Large intestine (tissue), 3 donors: Measurements from ENCODE around the gene FOXP1. TPM values are rescaled to one million over a fixed set of nuclear protein-coding genes. Genes with fewer than 3 reads are reported as not detected.

Source experiments
- DNase-seq, 2 donors: peaks; one replicate each; pipeline versions ENCODE4 v3.0.0 to v3.0.0-alpha.2; 2013
- H3K27ac ChIP-seq: one replicate; pipeline ENCODE4 v1.5.1; 2013; ENCODE audit warnings: low read length
- H3K27me3 ChIP-seq: 2 replicates; pipeline ENCODE4 v1.6.1; 2013; ENCODE audit warnings: low read length; ENCODE audit not compliant: control insufficient read depth, insufficient read depth
- H3K36me3 ChIP-seq: 2 replicates; pipeline ENCODE4 v1.6.1; 2013; ENCODE audit warnings: low read length; ENCODE audit not compliant: control insufficient read depth, insufficient read depth
- H3K4me1 ChIP-seq: one replicate; pipeline ENCODE4 v1.6.1; 2013; ENCODE audit warnings: low read length; ENCODE audit not compliant: control insufficient read depth, insufficient read depth
- H3K4me3 ChIP-seq: one replicate; pipeline ENCODE4 v1.5.1; 2013; ENCODE audit warnings: low read length
- H3K9me3 ChIP-seq: one replicate; pipeline ENCODE4 v1.6.1; 2013; ENCODE audit warnings: mild to moderate bottlenecking, low read depth, low read length, moderate library complexity; ENCODE audit not compliant: control insufficient read depth
- WGBS: methylation state at CpG from one replicate; pipeline ENCODE4 v1.1.5; 2013; ENCODE audit warnings: low lambda C conversion rate; ENCODE audit not compliant: insufficient coverage; 5-methylcytosine and 5-hydroxymethylcytosine counted together
- polyA plus RNA-seq: library from polyadenylated mRNA; unstranded; fragments of 120-200 nt; gene quantifications from one replicate; pipeline ENCODE4 v1.2.1, GENCODE V29; 2013

FOXP1 gene
- polyA plus RNA-seq, 1 donor: 64.1 TPM

GRCh38 chr3:71446260-71446659, 137.3 kb downstream of the FOXP1 start:
- H3K27ac ChIP-seq: no peak overlapping the region
- H3K4me1 ChIP-seq: peaks cover 31% of the 10 kb centered on the region
- H3K9me3 ChIP-seq: no peaks in the 10 kb centered on the region
- H3K4me3 ChIP-seq: no peak overlapping the region
- DNase-seq: no peak
- H3K36me3 ChIP-seq: no peaks in the 10 kb centered on the region
- no peaks in the 10 kb centered on the region for H3K27me3 ChIP-seq
- WGBS: 100% methylated on average over 2 of the region's 4 CpGs

GRCh38 chr3:71444861-71445259, 138.7 kb downstream of the FOXP1 start:
- no peak overlapping the region for H3K4me3 ChIP-seq
- no CpG with 5 or more reads among the region's 4 CpGs for WGBS

GRCh38 chr3:71444028-71444860, 139.3 kb downstream of the FOXP1 start:
- no peak for DNase-seq
- no peaks in the 10 kb centered on the region for H3K27me3 ChIP-seq
- H3K4me1 ChIP-seq: peaks cover 17% of the 10 kb centered on the region
- 100% methylated on average over 2 of the region's 17 CpGs for WGBS
- H3K36me3 ChIP-seq: no peaks in the 10 kb centered on the region
- no peaks in the 10 kb centered on the region for H3K9me3 ChIP-seq
- no peak overlapping the region for H3K4me3 ChIP-seq
- no peak overlapping the region for H3K27ac ChIP-seq

More at GRCh38 chr3:71444861-71445259, 138.7 kb downstream of the FOXP1 start:
- no peak for DNase-seq
- H3K27me3 ChIP-seq: no peaks in the 10 kb centered on the region
- H3K4me1 ChIP-seq: peaks cover 23% of the 10 kb centered on the region
- no peaks in the 10 kb centered on the region for H3K36me3 ChIP-seq
- H3K27ac ChIP-seq: no peak overlapping the region
- no peaks in the 10 kb centered on the region for H3K9me3 ChIP-seq

GRCh38 chr3:71443332-71443731, 140.2 kb downstream of the FOXP1 start:
- no peaks in the 10 kb centered on the region for H3K27me3 ChIP-seq
- DNase-seq: no peak
- no peak overlapping the region for H3K4me3 ChIP-seq
- no peaks in the 10 kb centered on the region for H3K9me3 ChIP-seq
- H3K4me1 ChIP-seq: peaks cover 9% of the 10 kb centered on the region
- H3K36me3 ChIP-seq: no peaks in the 10 kb centered on the region
- WGBS: 100% methylated on average over 2 of the region's 8 CpGs
- no peak overlapping the region for H3K27ac ChIP-seq

GRCh38 chr3:71442652-71443042, 140.9 kb downstream of the FOXP1 start:
- Histone ChIP-seq H3K4me1 (peaks cover 5% of the 10 kb centered on the region), H3K27ac (no peak overlapping the region), H3K9me3 (no peaks in the 10 kb centered on the region), H3K27me3 (no peaks in the 10 kb centered on the region), H3K4me3 (no peak overlapping the region), H3K36me3 (no peaks in the 10 kb centered on the region)
- DNase-seq: no peak
- WGBS: no CpG with 5 or more reads among the region's 5 CpGs

GRCh38 chr3:71441925-71442651, 141.4 kb downstream of the FOXP1 start:
- H3K4me1 ChIP-seq: peaks cover 5% of the 10 kb centered on the region
- 100% methylated on average over 3 of the region's 11 CpGs for WGBS
- H3K9me3 ChIP-seq: no peaks in the 10 kb centered on the region
- no peak overlapping the region for H3K27ac ChIP-seq
- no peak for DNase-seq
- H3K27me3 ChIP-seq: no peaks in the 10 kb centered on the region
- no peak overlapping the region for H3K4me3 ChIP-seq
- H3K36me3 ChIP-seq: peaks cover 3% of the 10 kb centered on the region

- WGBS: 87% methylated on average over 3 of the region's 9 CpGs
- no peaks in the 10 kb centered on the region for H3K27me3 ChIP-seq
- no peak overlapping the region for H3K27ac ChIP-seq
- H3K36me3 ChIP-seq: peaks cover 5% of the 10 kb centered on the region
- H3K4me3 ChIP-seq: no peak overlapping the region
- no peak for DNase-seq
- peaks cover 5% of the 10 kb centered on the region for H3K4me1 ChIP-seq
- no peaks in the 10 kb centered on the region for H3K9me3 ChIP-seq
Observed at GRCh38 chr3:71441217-71441924, 142.2 kb downstream of the FOXP1 start.

- Histone ChIP-seq H3K27ac (no peak overlapping the region), H3K27me3 (no peaks in the 10 kb centered on the region), H3K9me3 (no peaks in the 10 kb centered on the region), H3K4me1 (peaks cover 11% of the 10 kb centered on the region), H3K4me3 (no peak overlapping the region), H3K36me3 (peaks cover 5% of the 10 kb centered on the region)
- no peak for DNase-seq
- no CpG with 5 or more reads among the region's 6 CpGs for WGBS
Observed at GRCh38 chr3:71438904-71439303, 144.6 kb downstream of the FOXP1 start.

GRCh38 chr3:71438071-71438685, 145.3 kb downstream of the FOXP1 start:
- Histone ChIP-seq H3K27ac (no peak overlapping the region), H3K4me1 (peaks cover 12% of the 10 kb centered on the region), H3K4me3 (no peak overlapping the region), H3K9me3 (no peaks in the 10 kb centered on the region), H3K36me3 (peaks cover 5% of the 10 kb centered on the region), H3K27me3 (no peaks in the 10 kb centered on the region)
- no peak for DNase-seq
- 89% methylated on average over 5 of the region's 7 CpGs for WGBS

- WGBS: 83% methylated on average over 1 of the region's 5 CpGs
- peaks cover 9% of the 10 kb centered on the region for H3K4me1 ChIP-seq
Observed at GRCh38 chr3:71436337-71436736, 147.2 kb downstream of the FOXP1 start.

More at GRCh38 chr3:71436337-71436736, 147.2 kb downstream of the FOXP1 start:
- Histone ChIP-seq H3K9me3 (no peaks in the 10 kb centered on the region), H3K36me3 (peaks cover 5% of the 10 kb centered on the region), H3K27me3 (no peaks in the 10 kb centered on the region), H3K4me3 (no peak overlapping the region), H3K27ac (no peak overlapping the region)
- DNase-seq: no peak
